GM12878 (cell line): Measurements from ENCODE around the gene MCM5. TPM values are rescaled to one million over a fixed set of nuclear protein-coding genes. Genes with fewer than 3 reads are reported as not detected.
"Not testable (repeated sequence)": the region's sequence is repeated elsewhere in the genome, so short reads cannot be mapped to it uniquely, and the experiment has no call there.

Experiments used
- ATAC-seq: fragments of 200-7000 bp; cut with Tn5 transposase; 3 replicates; pipeline ENCODE4 v1.9.1; 2020; ENCODE audit warnings: mild to moderate bottlenecking, moderate library complexity
- BruUV-seq: library from RNA; stranded (reverse); fragments of 400-500 nt; replicated peaks from 2 replicates; lab custom pipeline; 2021; lab: Mats Ljungman, UMichigan
- CTCF ChIA-PET: fragments of 300-600 bp; sonication (Branson Sonifier 250); formaldehyde crosslinking; extraction: SDS; loops from one replicate; lab custom pipeline; 2021; ENCODE audit warnings: inconsistent platforms; lab: Yijun Ruan, JAX
- POLR2A ChIA-PET: fragments of 350-600 bp; formaldehyde crosslinking; extraction: SDS; loops from one replicate; lab custom pipeline; 2021; ENCODE audit warnings: inconsistent platforms; lab: Charles Lee
- RAD21 ChIA-PET: fragments of 300-600 bp; sonication (Branson Sonifier 250); formaldehyde crosslinking; loops from one replicate; lab custom pipeline; 2023; ENCODE audit warnings: antibody characterized with exemption; ENCODE audit not compliant: unreplicated experiment; lab: Charles Lee
- SMC1A ChIA-PET: fragments of 300-600 bp; sonication (Branson Sonifier 250); formaldehyde crosslinking; loops from one replicate; lab custom pipeline; 2023; ENCODE audit not compliant: unreplicated experiment, uncharacterized antibody; lab: Charles Lee
- DNase-seq: peaks from one replicate; pipeline ENCODE4 v3.0.0-alpha.2; 2011; ENCODE audit warnings: low read depth, low spot score
- FAIRE-seq: peaks from 3 replicates; lab custom pipeline; 2011; peaks lifted over from hg19 to GRCh38; lab: Jason Lieb, UNC
- H2AFZ ChIP-seq: 2 replicates; pipeline ENCODE4 v1.6.0; 2011; ENCODE audit warnings: low read depth, low read length, control low read depth; ENCODE audit not compliant: control insufficient read depth
- H3K27ac ChIP-seq: 2 replicates; pipeline ENCODE4 v1.5.1; 2011; ENCODE audit warnings: control low read depth; ENCODE audit not compliant: control insufficient read depth, insufficient read depth
- H3K27me3 ChIP-seq, 2 experiments: replicated peaks in 1 of 2; 2 replicates each; pipeline versions ENCODE4 v1.6.0 to v1.6.1; 2011; ENCODE audit warnings: low read length in 1 of 2; ENCODE audit not compliant: control insufficient read depth in 2 of 2, insufficient read depth in 2 of 2
- H3K36me3 ChIP-seq, 2 experiments: 2 replicates each; pipeline ENCODE4 v1.5.1; 2011; ENCODE audit warnings: low read length in 1 of 2; ENCODE audit not compliant: control insufficient read depth in 2 of 2, insufficient read depth in 2 of 2
- H3K4me1 ChIP-seq: 2 replicates; pipeline ENCODE4 v1.6.1; 2011; ENCODE audit warnings: mild to moderate bottlenecking, low read length, moderate library complexity, mixed read lengths; ENCODE audit not compliant: control insufficient read depth, insufficient read depth
- H3K4me2 ChIP-seq: 2 replicates; pipeline ENCODE4 v1.6.0; 2011; ENCODE audit warnings: control low read depth; ENCODE audit not compliant: control insufficient read depth, insufficient read depth
- H3K4me3 ChIP-seq: fragments of 200-600 bp; sonication (generic); 2 replicates; pipeline ENCODE4 v1.5.1; 2016
- H3K79me2 ChIP-seq: 2 replicates; pipeline ENCODE4 v1.6.0; 2011; ENCODE audit warnings: low read length; ENCODE audit not compliant: control insufficient read depth, insufficient read depth
- H3K9ac ChIP-seq: 2 replicates; pipeline ENCODE4 v1.8.0; 2011; ENCODE audit warnings: low read length, control low read depth, mixed read lengths; ENCODE audit not compliant: control insufficient read depth, insufficient read depth
- H3K9me3 ChIP-seq: replicated peaks from 3 replicates; pipeline ENCODE4 v1.5.1; 2011; ENCODE audit warnings: mild to moderate bottlenecking, low read length; ENCODE audit not compliant: control insufficient read depth, insufficient read depth
- H4K20me1 ChIP-seq: 2 replicates; pipeline ENCODE4 v1.6.0; 2011; ENCODE audit not compliant: control insufficient read depth, insufficient read depth
- ASH2L ChIP-seq: fragments of 300-600, 200-600 bp; sonication (generic); IDR thresholded peaks from 2 replicates; pipeline ENCODE4 v1.6.1; 2017; ENCODE audit warnings: low read depth, mild to moderate bottlenecking, borderline replicate concordance
- BACH1 ChIP-seq: fragments of 450-650 bp; IDR thresholded peaks from 2 replicates; pipeline ENCODE4 v1.6.1; 2017; ENCODE audit warnings: mild to moderate bottlenecking, borderline replicate concordance
- BMI1 ChIP-seq: fragments of 450-650 bp; IDR thresholded peaks from 2 replicates; pipeline ENCODE4 v1.6.1; 2016; ENCODE audit warnings: mild to moderate bottlenecking, moderate library complexity, borderline replicate concordance
- BRCA1 ChIP-seq: IDR thresholded peaks from 2 replicates; pipeline ENCODE4 v1.6.1; 2011; ENCODE audit warnings: low read depth, low read length, improper control_type of control experiment
- CBFB ChIP-seq: IDR thresholded peaks from 2 replicates; pipeline ENCODE4 v1.6.1; 2016; ENCODE audit warnings: antibody characterized with exemption, low read depth
- HDAC2 ChIP-seq: fragments of 200-600 bp; sonication (generic); IDR thresholded peaks from 2 replicates; pipeline ENCODE4 v1.6.1; 2017
- RAD51 ChIP-seq: fragments of 450-650 bp; IDR thresholded peaks from 2 replicates; pipeline ENCODE4 v1.6.1; 2016; ENCODE audit warnings: moderate library complexity, mild to moderate bottlenecking, inconsistent platforms
- RFX5 ChIP-seq: IDR thresholded peaks from 2 replicates; pipeline ENCODE4 v1.6.1; 2011; ENCODE audit warnings: low read depth, low read length, improper control_type of control experiment
- ZNF217 ChIP-seq: fragments of 450-650 bp; IDR thresholded peaks from 2 replicates; pipeline ENCODE4 v1.6.1; 2017; ENCODE audit warnings: antibody characterized with exemption, mild to moderate bottlenecking
- ZNF622 ChIP-seq: fragments of 450-650 bp; IDR thresholded peaks from 2 replicates; pipeline ENCODE4 v1.6.1; 2017; ENCODE audit warnings: mild to moderate bottlenecking, inconsistent platforms
- WGBS: methylation state at CpG from one replicate; pipeline ENCODE4 v1.1.6; 2016; ENCODE audit warnings: low lambda C conversion rate; ENCODE audit not compliant: insufficient replicate concordance, insufficient coverage; ENCODE audit errors: missing lambda C conversion rate; 5-methylcytosine and 5-hydroxymethylcytosine counted together
- in situ Hi-C: fragments of 300-500 bp; cut with MboI; formaldehyde crosslinking; loops from 9 replicates; pipeline ENCODE4 v1.14.3; 2018; ENCODE audit warnings: mixed read lengths
- intact Hi-C: fragments of 100-400 bp; cut with micrococcal nuclease; formaldehyde crosslinking; loops from one replicate; pipeline ENCODE4 v1.14.2; 2022; ENCODE audit not compliant: unreplicated experiment
- polyA plus RNA-seq, 11 experiments: library from polyadenylated mRNA; depleted of rRNA in 4 of 11; unstranded in 6 of 11; stranded (reverse) in 5 of 11; fragments of >200 nt; fragmentation: Nextera tagmentation in 4 of 11; fragmentation: Illumina TruSeq in 1 of 11; extraction: Ambion mirVana in 4 of 11; extraction: Trizol in 1 of 11; gene quantifications; 1 replicate in 1 of 11; 2 replicates in 10 of 11; pipeline versions ENCODE4 v1.2.1 to v1.2.3, GENCODE V29; 2011 to 2016; ENCODE audit warnings: inconsistent platforms in 2 of 11, missing spikeins in 2 of 11, low read depth in 1 of 11
- total RNA-seq, 4 experiments: library from RNA; depleted of rRNA in 3 of 4; stranded (reverse); fragments of >200 nt in 3 of 4; fragmentation: Illumina TruSeq in 1 of 4; extraction: Trizol in 1 of 4; gene quantifications; 2 replicates each; pipeline versions ENCODE4 v1.2.1 to v1.2.3, GENCODE V29; 2013 to 2021
- TF ChIP-seq, protein P1 (sequence below): fragments of 450-650 bp; IDR thresholded peaks from 2 replicates; pipeline ENCODE4 v1.6.1; 2017; ENCODE audit warnings: low read depth, mild to moderate bottlenecking, moderate library complexity
- TF ChIP-seq, protein P2 (sequence below): fragments of 450-650 bp; IDR thresholded peaks from 2 replicates; pipeline ENCODE4 v1.6.1; 2017; ENCODE audit warnings: borderline replicate concordance
- TF ChIP-seq, protein P3 (sequence below): IDR thresholded peaks from 2 replicates; pipeline ENCODE4 v1.6.1; 2012; ENCODE audit warnings: low read length, inconsistent platforms

Gene MCM5
- total and polyA plus RNA-seq, 10 of the 15 experiments (the other 5 are each of a cell fraction or from before 2014, with no cell fraction given): 14.1 to 360 (median 164) TPM

DNA sequence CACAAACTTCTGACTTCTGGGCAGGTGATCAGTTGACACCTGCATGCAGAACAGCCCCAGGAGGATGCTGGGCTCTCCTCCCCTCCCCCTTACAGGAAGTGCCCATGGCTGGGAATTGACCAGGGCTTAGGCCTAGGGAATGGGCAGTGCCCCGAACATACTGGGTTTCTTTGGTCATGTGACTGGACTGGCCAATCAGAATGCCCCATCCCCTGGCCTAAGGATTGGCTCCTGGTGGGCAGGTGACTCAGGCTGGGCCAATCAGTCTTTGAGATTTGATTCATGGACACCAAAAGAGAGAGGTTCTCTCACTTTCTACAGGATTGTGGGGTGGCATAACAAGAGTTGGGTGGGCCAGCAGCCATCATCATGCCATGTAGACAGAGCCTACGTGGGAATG is 37.1 kb downstream of the MCM5 start (continued):
- TF ChIP-seq RFX5: no peak
- no peak for TF ChIP-seq BMI1

DNA sequence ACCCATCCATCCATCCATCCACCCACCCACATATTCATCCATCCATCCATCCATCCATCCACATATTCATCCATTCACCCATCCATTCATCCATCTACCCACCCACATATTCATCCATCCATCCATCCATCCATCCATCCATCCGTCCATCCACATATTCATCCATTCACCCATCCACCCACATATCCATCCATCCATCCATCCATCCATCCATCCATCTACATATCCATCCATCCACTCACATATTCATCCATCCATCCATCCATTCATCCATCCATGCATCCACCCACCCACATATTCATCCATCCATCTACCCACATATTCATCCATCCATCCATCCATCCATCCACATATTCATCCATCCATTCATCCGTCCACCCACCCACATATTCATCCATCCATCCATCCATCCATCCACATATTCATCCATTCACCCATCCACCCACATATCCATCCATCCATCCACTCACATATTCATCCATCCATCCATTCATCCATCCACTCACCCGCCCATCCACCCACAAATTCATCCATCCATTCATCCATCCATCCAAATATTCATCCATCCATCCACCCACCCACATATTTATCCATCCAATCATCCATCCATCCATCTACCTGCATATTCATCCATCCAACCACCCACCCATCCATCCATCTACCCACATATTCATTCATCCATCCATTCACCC is 38.9 kb downstream of the MCM5 start:
- H3K27me3 ChIP-seq, CTCF ChIA-PET, FAIRE-seq, POLR2A ChIA-PET, H3K79me2 ChIP-seq, H4K20me1 ChIP-seq, H3K9ac ChIP-seq, DNase-seq, BruUV-seq, ATAC-seq, H3K9me3 ChIP-seq, H3K4me1 ChIP-seq, H3K4me2 ChIP-seq, H3K36me3 ChIP-seq, H3K4me3 ChIP-seq, in situ Hi-C loops, SMC1A ChIA-PET, intact Hi-C loops, H2AFZ ChIP-seq, RAD21 ChIA-PET, H3K27ac ChIP-seq: not testable (repeated sequence)
- 60% methylated on average over 3 of the region's 3 CpGs for WGBS

DNA sequence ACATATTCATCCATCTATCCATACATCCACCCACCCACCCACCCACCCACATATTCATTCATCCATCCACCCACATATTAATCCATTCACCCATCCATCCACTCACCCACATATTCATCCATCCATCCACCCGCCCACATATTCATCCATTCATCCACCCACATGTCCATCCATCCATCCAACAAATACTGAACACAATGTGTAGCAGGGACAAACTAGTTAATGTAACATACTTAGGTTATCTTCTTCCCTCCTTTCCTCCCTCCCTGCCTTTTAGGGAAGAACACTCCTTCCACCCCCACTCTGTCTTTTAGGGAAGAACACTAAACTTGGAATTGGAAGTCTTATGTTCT is 39.4 kb downstream of the MCM5 start:
- intact Hi-C loops (no loop called here), in situ Hi-C loops (no loop called here)
- RAD21 ChIA-PET: no interaction called here
- Histone ChIP-seq H3K27ac (no peak overlapping the region), H3K9me3 (no peaks in the 10 kb centered on the region), H3K4me1 (no peaks in the 10 kb centered on the region), H3K79me2 (no peaks in the 10 kb centered on the region), H3K27me3 (no peaks in the 10 kb centered on the region), H4K20me1 (no peaks in the 10 kb centered on the region), H2AFZ (no peak overlapping the region), H3K4me2 (no peak overlapping the region), H3K9ac (no peak overlapping the region), H3K4me3 (no peak overlapping the region), H3K36me3 (peaks cover 0 to 2% of the 10 kb centered on the region in 2 experiments; a peak in 2 of 4 replicates)
- WGBS: 100% methylated on average over 1 of the region's 1 CpG
- no peak for DNase-seq
- POLR2A ChIA-PET: no interaction called here
- ATAC-seq: no peak
- CTCF ChIA-PET: no interaction called here
- SMC1A ChIA-PET: no interaction called here
- FAIRE-seq: no peak
- BruUV-seq: no TSS peak
- TF ChIP-seq, protein P1, sequence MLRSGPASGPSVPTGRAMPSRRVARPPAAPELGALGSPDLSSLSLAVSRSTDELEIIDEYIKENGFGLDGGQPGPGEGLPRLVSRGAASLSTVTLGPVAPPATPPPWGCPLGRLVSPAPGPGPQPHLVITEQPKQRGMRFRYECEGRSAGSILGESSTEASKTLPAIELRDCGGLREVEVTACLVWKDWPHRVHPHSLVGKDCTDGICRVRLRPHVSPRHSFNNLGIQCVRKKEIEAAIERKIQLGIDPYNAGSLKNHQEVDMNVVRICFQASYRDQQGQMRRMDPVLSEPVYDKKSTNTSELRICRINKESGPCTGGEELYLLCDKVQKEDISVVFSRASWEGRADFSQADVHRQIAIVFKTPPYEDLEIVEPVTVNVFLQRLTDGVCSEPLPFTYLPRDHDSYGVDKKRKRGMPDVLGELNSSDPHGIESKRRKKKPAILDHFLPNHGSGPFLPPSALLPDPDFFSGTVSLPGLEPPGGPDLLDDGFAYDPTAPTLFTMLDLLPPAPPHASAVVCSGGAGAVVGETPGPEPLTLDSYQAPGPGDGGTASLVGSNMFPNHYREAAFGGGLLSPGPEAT: no peak
- no peak for TF ChIP-seq BACH1
- no peak for TF ChIP-seq ZNF622
- TF ChIP-seq, protein P2, sequence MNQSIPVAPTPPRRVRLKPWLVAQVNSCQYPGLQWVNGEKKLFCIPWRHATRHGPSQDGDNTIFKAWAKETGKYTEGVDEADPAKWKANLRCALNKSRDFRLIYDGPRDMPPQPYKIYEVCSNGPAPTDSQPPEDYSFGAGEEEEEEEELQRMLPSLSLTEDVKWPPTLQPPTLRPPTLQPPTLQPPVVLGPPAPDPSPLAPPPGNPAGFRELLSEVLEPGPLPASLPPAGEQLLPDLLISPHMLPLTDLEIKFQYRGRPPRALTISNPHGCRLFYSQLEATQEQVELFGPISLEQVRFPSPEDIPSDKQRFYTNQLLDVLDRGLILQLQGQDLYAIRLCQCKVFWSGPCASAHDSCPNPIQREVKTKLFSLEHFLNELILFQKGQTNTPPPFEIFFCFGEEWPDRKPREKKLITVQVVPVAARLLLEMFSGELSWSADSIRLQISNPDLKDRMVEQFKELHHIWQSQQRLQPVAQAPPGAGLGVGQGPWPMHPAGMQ: no peak
- no peak for TF ChIP-seq HDAC2
- no peak for TF ChIP-seq ZNF217
- no peak for TF ChIP-seq CBFB
- TF ChIP-seq ASH2L: no peak
- TF ChIP-seq BRCA1: no peak
- TF ChIP-seq RAD51: no peak
- TF ChIP-seq, protein P3, sequence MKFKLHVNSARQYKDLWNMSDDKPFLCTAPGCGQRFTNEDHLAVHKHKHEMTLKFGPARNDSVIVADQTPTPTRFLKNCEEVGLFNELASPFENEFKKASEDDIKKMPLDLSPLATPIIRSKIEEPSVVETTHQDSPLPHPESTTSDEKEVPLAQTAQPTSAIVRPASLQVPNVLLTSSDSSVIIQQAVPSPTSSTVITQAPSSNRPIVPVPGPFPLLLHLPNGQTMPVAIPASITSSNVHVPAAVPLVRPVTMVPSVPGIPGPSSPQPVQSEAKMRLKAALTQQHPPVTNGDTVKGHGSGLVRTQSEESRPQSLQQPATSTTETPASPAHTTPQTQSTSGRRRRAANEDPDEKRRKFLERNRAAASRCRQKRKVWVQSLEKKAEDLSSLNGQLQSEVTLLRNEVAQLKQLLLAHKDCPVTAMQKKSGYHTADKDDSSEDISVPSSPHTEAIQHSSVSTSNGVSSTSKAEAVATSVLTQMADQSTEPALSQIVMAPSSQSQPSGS: no peak
